PC-3 (cell line): ENCODE results near the gene ZMAT3. TPM values are rescaled to one million over a fixed set of nuclear protein-coding genes. Genes with fewer than 3 reads are reported as not detected.
A peak's percentile ranks its signal among the peaks of the same experiment; 100 is the strongest.
"Not testable (repeated sequence)": the region's sequence is repeated elsewhere in the genome, so short reads cannot be mapped to it uniquely, and the experiment has no call there.

Experiments used
- ATAC-seq: fragments of 200-7000 bp; cut with Tn5 transposase; 2 replicates; pipeline ENCODE4 v1.9.1; 2020; ENCODE audit warnings: mild to moderate bottlenecking, moderate library complexity
- BruUV-seq: library from RNA; stranded (reverse); fragments of 400-500 nt; replicated peaks from 2 replicates; lab custom pipeline; 2021; lab: Mats Ljungman, UMichigan
- CTCF ChIA-PET: fragments of 300-600 bp; sonication (Branson Sonifier 250); formaldehyde crosslinking; loops from one replicate; lab custom pipeline; 2022; ENCODE audit warnings: antibody characterized with exemption; lab: Charles Lee
- POLR2A ChIA-PET: fragments of 300-600 bp; sonication (Branson Sonifier 250); formaldehyde crosslinking; loops from one replicate; lab custom pipeline; 2022; ENCODE audit warnings: antibody characterized with exemption; ENCODE audit not compliant: unreplicated experiment; lab: Charles Lee
- DNase-seq: peaks from one replicate; pipeline ENCODE4 v3.0.0-alpha.2; 2015
- H2AFZ ChIP-seq: fragments of 300-600 bp; sonication (generic); 2 replicates; pipeline ENCODE4 v1.6.0; 2016; ENCODE audit warnings: antibody characterized with exemption, low read length
- H3F3A ChIP-seq: fragments of 300-600 bp; sonication (generic); one replicate; pipeline ENCODE4 v1.6.0; 2017; ENCODE audit warnings: antibody characterized with exemption, low read length, control low read depth, mild to moderate bottlenecking; ENCODE audit not compliant: unreplicated experiment
- H3K27ac ChIP-seq: fragments of 300-600 bp; sonication (generic); 2 replicates; pipeline ENCODE4 v1.5.1; 2016; ENCODE audit warnings: mild to moderate bottlenecking, low read length
- H3K27me3 ChIP-seq: fragments of 300-600 bp; sonication (generic); 2 replicates; pipeline ENCODE4 v1.6.1; 2016; ENCODE audit warnings: low read length, mixed read lengths
- H3K36me3 ChIP-seq: fragments of 300-600 bp; sonication (generic); 2 replicates; pipeline ENCODE4 v1.6.1; 2016; ENCODE audit warnings: low read depth, mixed run types, low read length, mixed read lengths
- H3K4me1 ChIP-seq: fragments of 300-600 bp; sonication (generic); 2 replicates; pipeline ENCODE4 v1.5.1; 2016; ENCODE audit warnings: low read length; ENCODE audit not compliant: insufficient read depth
- H3K4me2 ChIP-seq: fragments of 300-600 bp; sonication (generic); 2 replicates; pipeline ENCODE4 v1.6.0; 2016; ENCODE audit warnings: low read length
- H3K4me3 ChIP-seq: fragments of 300-600 bp; sonication (generic); 2 replicates; pipeline ENCODE4 v1.5.1; 2016; ENCODE audit warnings: mild to moderate bottlenecking, low read length, mixed read lengths
- H3K79me2 ChIP-seq: fragments of 300-600 bp; sonication (generic); 2 replicates; pipeline ENCODE4 v1.6.1; 2017; ENCODE audit warnings: low read length, mixed read lengths
- H3K9ac ChIP-seq: fragments of 300-600 bp; sonication (generic); 2 replicates; pipeline ENCODE4 v1.6.0; 2016; ENCODE audit warnings: mild to moderate bottlenecking, low read length
- H3K9me2 ChIP-seq: fragments of 300-600 bp; sonication (generic); replicated peaks from 2 replicates; pipeline ENCODE4 v1.6.1; 2016; ENCODE audit warnings: mixed run types, low read length, mixed read lengths
- H3K9me3 ChIP-seq: fragments of 300-600 bp; sonication (generic); 2 replicates; pipeline ENCODE4 v1.6.1; 2016; ENCODE audit warnings: low read length, mixed read lengths
- H4K20me1 ChIP-seq: fragments of 300-600 bp; sonication (generic); 2 replicates; pipeline ENCODE4 v1.6.1; 2016; ENCODE audit warnings: low read length, mixed read lengths
- EZH2 ChIP-seq: fragments of 300-600 bp; sonication (generic); IDR thresholded peaks from one replicate; pipeline ENCODE4 v1.6.1; 2017; ENCODE audit warnings: antibody characterized with exemption, mild to moderate bottlenecking, low read length; ENCODE audit not compliant: unreplicated experiment
- EZH2phosphoT487 ChIP-seq: fragments of 300-600 bp; sonication (generic); IDR thresholded peaks from 2 replicates; pipeline ENCODE4 v1.6.1; 2018; ENCODE audit warnings: mild to moderate bottlenecking, antibody characterized with exemption, low read length, borderline replicate concordance
- intact Hi-C: fragments of 100-400 bp; cut with micrococcal nuclease; formaldehyde crosslinking; loops from 2 replicates; pipeline ENCODE4 v1.9.0; 2023
- total RNA-seq: library from RNA; depleted of rRNA; stranded (reverse); fragments of >200 nt; gene quantifications from 2 replicates; pipeline ENCODE4 v1.2.3, GENCODE V29; 2014
- TF ChIP-seq, protein P1 (sequence below): fragments of 300-600 bp; sonication (generic); conservative IDR thresholded peaks from 2 replicates; pipeline ENCODE4 v1.5.1; 2017; ENCODE audit warnings: antibody characterized with exemption, low read depth, mild to moderate bottlenecking, low read length

ZMAT3 gene
- total RNA-seq, 1 experiment from 2014 or later: 2.0 TPM

DNA sequence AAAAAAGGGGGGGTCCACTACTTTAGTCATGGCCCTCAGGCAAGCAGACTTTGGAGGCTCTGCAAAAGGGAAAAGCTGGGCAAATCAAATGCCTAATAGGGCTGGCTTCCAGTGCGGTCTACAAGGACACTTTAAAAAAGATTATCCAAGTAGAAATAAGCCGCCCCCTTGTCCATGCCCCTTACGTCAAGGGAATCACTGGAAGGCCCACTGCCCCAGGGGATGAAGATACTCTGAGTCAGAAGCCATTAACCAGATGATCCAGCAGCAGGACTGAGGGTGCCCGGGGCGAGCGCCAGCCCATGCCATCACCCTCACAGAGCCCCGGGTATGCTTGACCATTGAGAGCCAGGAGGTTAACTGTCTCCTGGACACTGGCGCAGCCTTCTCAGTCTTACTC is 15.3 kb downstream of the ZMAT3 start:
- no peak overlapping the region for H3K4me3 ChIP-seq
- no peaks in the 10 kb centered on the region for H3F3A ChIP-seq
- intact Hi-C loops: no loop called here
- DNase-seq: no peak
- H3K36me3 ChIP-seq: no peaks in the 10 kb centered on the region
- ChIA-PET CTCF (no interaction called here), POLR2A (no interaction called here)
- H2AFZ ChIP-seq: no peak overlapping the region
- no TSS peak for BruUV-seq
- H3K27ac ChIP-seq: no peak overlapping the region
- no peaks in the 10 kb centered on the region for H3K9me2 ChIP-seq
- H3K4me2 ChIP-seq: no peak overlapping the region
- ATAC-seq: no peak
- no peaks in the 10 kb centered on the region for H4K20me1 ChIP-seq
- no peak for TF ChIP-seq EZH2phosphoT487
- no peak for TF ChIP-seq EZH2
- TF ChIP-seq, protein P1, sequence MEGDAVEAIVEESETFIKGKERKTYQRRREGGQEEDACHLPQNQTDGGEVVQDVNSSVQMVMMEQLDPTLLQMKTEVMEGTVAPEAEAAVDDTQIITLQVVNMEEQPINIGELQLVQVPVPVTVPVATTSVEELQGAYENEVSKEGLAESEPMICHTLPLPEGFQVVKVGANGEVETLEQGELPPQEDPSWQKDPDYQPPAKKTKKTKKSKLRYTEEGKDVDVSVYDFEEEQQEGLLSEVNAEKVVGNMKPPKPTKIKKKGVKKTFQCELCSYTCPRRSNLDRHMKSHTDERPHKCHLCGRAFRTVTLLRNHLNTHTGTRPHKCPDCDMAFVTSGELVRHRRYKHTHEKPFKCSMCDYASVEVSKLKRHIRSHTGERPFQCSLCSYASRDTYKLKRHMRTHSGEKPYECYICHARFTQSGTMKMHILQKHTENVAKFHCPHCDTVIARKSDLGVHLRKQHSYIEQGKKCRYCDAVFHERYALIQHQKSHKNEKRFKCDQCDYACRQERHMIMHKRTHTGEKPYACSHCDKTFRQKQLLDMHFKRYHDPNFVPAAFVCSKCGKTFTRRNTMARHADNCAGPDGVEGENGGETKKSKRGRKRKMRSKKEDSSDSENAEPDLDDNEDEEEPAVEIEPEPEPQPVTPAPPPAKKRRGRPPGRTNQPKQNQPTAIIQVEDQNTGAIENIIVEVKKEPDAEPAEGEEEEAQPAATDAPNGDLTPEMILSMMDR: no peak
- H3K27me3 ChIP-seq: no peaks in the 10 kb centered on the region
- H3K79me2 ChIP-seq: no peaks in the 10 kb centered on the region
- no peaks in the 10 kb centered on the region for H3K4me1 ChIP-seq
- H3K9ac ChIP-seq: no peak overlapping the region
- no peaks in the 10 kb centered on the region for H3K9me3 ChIP-seq

DNA sequence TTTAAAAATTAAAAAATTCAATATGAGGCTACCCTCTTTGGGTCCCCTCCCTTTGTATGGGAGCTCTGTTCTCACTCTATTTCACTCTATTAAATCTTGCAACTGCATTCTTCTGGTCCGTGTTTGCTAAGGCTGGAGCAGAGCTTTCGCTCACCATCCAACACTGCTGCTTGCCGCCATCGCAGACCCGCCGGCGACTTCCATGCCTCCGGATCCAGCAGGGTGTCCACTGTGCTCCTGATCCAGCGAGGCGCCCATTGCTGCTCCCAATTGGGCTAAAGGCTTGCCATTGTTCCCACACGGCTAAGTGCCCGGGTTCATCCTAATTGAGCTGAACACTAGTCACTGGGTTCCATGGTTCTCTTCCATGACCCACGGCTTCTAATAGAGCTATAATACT is 17.0 kb downstream of the ZMAT3 start:
- H3K36me3 ChIP-seq, H3F3A ChIP-seq, H3K4me3 ChIP-seq, H3K9ac ChIP-seq, H4K20me1 ChIP-seq, POLR2A ChIA-PET, H2AFZ ChIP-seq, DNase-seq, H3K79me2 ChIP-seq, H3K27ac ChIP-seq, intact Hi-C loops, H3K27me3 ChIP-seq, H3K9me2 ChIP-seq, CTCF ChIA-PET, ATAC-seq, H3K4me2 ChIP-seq, BruUV-seq, H3K4me1 ChIP-seq, H3K9me3 ChIP-seq: not testable (repeated sequence)

DNA sequence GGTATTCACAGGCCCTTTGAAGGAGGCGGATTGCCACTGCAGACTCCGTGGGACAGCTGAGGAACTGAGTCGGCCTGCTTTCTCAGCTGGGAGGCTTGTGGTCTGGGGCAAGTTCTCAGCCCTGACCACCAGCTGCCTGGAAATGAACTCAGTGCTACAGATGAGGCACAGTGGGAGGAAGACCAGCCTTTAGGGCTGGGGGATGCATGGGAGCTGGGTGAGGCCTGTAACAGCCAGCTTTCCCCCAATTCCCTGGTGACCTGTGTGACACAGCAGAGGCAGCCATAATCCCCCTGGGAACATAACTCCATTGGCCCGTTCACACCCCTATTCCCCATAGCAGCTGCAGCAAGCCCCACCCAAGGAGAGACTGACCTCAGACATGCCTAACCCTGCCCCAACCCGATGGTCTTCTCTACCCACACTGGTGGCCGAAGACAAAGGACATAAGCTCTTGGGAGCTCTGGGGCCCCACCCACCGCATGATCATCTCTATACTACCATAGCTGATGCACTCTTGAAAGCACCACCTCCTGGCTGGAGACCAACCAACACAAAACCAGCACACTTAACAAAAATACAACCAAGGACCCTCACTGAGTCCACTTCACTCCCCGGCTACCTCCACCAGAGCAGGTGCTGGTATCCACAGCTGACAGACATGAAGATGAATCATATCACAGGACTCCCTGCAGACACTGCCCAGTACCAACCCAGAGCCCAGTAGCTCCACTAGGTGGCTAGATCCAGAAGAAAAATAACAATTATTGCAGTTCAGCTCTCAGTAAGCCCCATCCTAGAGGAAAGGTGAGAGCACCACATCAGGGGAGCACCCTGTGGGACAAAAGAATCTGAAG is 24.9 kb downstream of the ZMAT3 start:
- intact Hi-C loops: no loop called here
- Histone ChIP-seq H3K9me2 (no peaks in the 10 kb centered on the region), H4K20me1 (no peaks in the 10 kb centered on the region), H3K79me2 (no peaks in the 10 kb centered on the region), H3K4me1 (no peaks in the 10 kb centered on the region), H2AFZ (no peak overlapping the region), H3K36me3 (no peaks in the 10 kb centered on the region), H3F3A (no peaks in the 10 kb centered on the region), H3K4me3 (no peak overlapping the region), H3K9me3 (no peaks in the 10 kb centered on the region), H3K27ac (no peak overlapping the region), H3K27me3 (no peaks in the 10 kb centered on the region), H3K9ac (no peak overlapping the region), H3K4me2 (no peak overlapping the region)
- ChIA-PET CTCF (no interaction called here), POLR2A (no interaction called here)
- TF ChIP-seq, protein P1: no peak
- ATAC-seq (peak; percentile 31; the same call in 1 of the 2 replicates), DNase-seq (no peak)
- no TSS peak for BruUV-seq
